ENCODE results near the gene SYCP1. TPM values are rescaled to one million over a fixed set of nuclear protein-coding genes. Genes with fewer than 3 reads are reported as not detected.

Gene SYCP1
- total RNA-seq, 1 experiment from 2014 or later, result not detected

DNA sequence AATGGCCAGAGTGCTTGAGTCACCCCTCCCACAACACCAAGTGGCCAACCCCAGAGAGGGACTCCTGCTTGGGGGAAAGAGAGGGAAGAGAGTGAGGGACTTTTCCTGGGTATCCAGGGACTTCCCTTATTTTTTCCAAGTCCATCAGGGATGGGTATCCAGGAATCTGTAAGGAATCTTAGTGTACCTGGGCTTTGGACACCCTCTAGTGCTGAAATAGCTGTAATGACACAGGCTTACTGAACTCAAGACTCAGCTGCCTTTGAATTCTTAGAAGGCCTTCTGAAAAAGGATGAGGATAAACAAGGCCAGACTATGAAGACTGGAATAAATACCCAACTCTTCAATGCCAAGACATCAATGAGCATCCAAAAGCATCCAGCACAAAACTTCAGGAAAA, 187.0 kb downstream of the SYCP1 start:
- Mint-ChIP-seq H3K4me3 (ENCODE audit: unreplicated experiment) (no peak overlapping the region), H3K27me3 (ENCODE audit: insufficient read depth, unreplicated experiment) (no peaks in the 10 kb centered on the region), H3K27ac (ENCODE audit: unreplicated experiment) (no peak overlapping the region), H3K36me3 (ENCODE audit: insufficient read depth, unreplicated experiment) (no peaks in the 10 kb centered on the region), H3K9me3 (ENCODE audit: unreplicated experiment) (no peaks in the 10 kb centered on the region), H3K4me1 (ENCODE audit: low read depth, unreplicated experiment) (no peaks in the 10 kb centered on the region)
- POLR2A ChIA-PET, result no interaction called here
- DNase-seq, result peak in 1 of 2 experiments; percentile 37
- BruUV-seq (replicated peaks), result no TSS peak
- intact Hi-C loops (cut with micrococcal nuclease; ENCODE audit: unreplicated experiment), result loop anchor here (1.0 kb wide), 1 partner anchor 62 kb away; no protein-coding TSS in a partner anchor
- Histone ChIP-seq H3K4me1 (peaks cover 21% of the 10 kb centered on the region), H3K9me3 (no peaks in the 10 kb centered on the region), H3K36me3 (ENCODE audit: control insufficient read depth, insufficient read depth, low read length) (no peaks in the 10 kb centered on the region), H3K27me3 (replicated peaks; ENCODE audit: control insufficient read depth, insufficient read depth, low read length) (no peaks in the 10 kb centered on the region), H3K4me3 (ENCODE audit: low read depth, low read length) (no peak overlapping the region)
- CTCF ChIA-PET, result interaction anchor here (1.0 to 1.9 kb wide), 4 partner anchors 11 to 65 kb away, joined by 3 to 6 read pairs (median 6); no protein-coding TSS in a partner anchor
- peak; percentile 48 to 54 for TF ChIP-seq CTCF (IDR thresholded peaks at IDR 0.05; ENCODE audit: insufficient read depth in 1 of 2, low read depth in 1 of 2, low read length in 1 of 2, severe bottlenecking in 1 of 2, unreplicated experiment in 1 of 2)

Other genes starting within 250 kb of the SYCP1 start
- gene DENND2C, start 184.8 kb upstream of the SYCP1 start, total RNA-seq (2022), result 1.1 TPM in 2 replicates
- gene AMPD1, start 159.3 kb upstream of the SYCP1 start, total RNA-seq (2022), result not detected in 2 replicates
- gene NRAS, start 138.1 kb upstream of the SYCP1 start, total RNA-seq (2022), result 38.2 and 39.9 TPM in 2 replicates
- gene CSDE1, start 96.9 kb upstream of the SYCP1 start, total RNA-seq (2022), result 380 and 403 TPM in 2 replicates
- 41.9 and 47.7 TPM in 2 replicates for gene SIKE1, start 74.2 kb upstream of the SYCP1 start, total RNA-seq (2022)
- not detected in 2 replicates for gene TSHB, start 175.0 kb downstream of the SYCP1 start, total RNA-seq (2022)
- 6.8 and 6.9 TPM in 2 replicates for gene TSPAN2, start 234.6 kb downstream of the SYCP1 start, total RNA-seq (2022)

Measured in Caco-2 (cell line).